ENCODE measurements around the gene GAS2. TPM values are rescaled to one million over a fixed set of nuclear protein-coding genes. Genes with fewer than 3 reads are reported as not detected.

GAS2 gene
- total and polyA plus RNA-seq, 9 of the 15 experiments (the other 6 are each of a cell fraction or from before 2014, with no cell fraction given): 0.77 to 1.9 (median 1.1) TPM

GRCh38 chr11:22829231-22830081 is 163.0 kb downstream of the GAS2 start, which contains the start of gene SVIP (continued):
- TF ChIP-seq MYBL2 (IDR thresholded peaks at IDR 0.05; ENCODE audit: low read depth) (no peak), MYBL2 (CRISPR knock-in tag; IDR thresholded peaks at IDR 0.05; ENCODE audit: borderline replicate concordance) (no peak), USF2 (CRISPR knock-in tag; IDR thresholded peaks at IDR 0.05) (no peak), FOXM1 (IDR thresholded peaks at IDR 0.05; ENCODE audit: low read depth) (no peak), FOXM1 (CRISPR knock-in tag; IDR thresholded peaks at IDR 0.05; ENCODE audit: low read depth) (0 out of 2 replicates have a peak, but pooled peaks have one; percentile 68), TCF15 (CRISPR knock-in tag; IDR thresholded peaks at IDR 0.05) (no peak), KAT2B (IDR thresholded peaks at IDR 0.05; ENCODE audit: low read depth, low read length) (no peak), MAZ (CRISPR knock-in tag; conservative IDR thresholded peaks at IDR 0.05 in 1 of 2, IDR thresholded peaks at IDR 0.05 in 1 of 2) (peak; percentile 69 to 92; a peak in 3 of 4 replicates), ZNF12 (CRISPR knock-in tag; IDR thresholded peaks at IDR 0.05) (0 out of 2 replicates have a peak, but pooled peaks have one; percentile 31), CREB1 (IDR thresholded peaks at IDR 0.05) (peak; percentile 74), CREB1 (CRISPR knock-in tag; IDR thresholded peaks at IDR 0.05) (peak; percentile 21; the same call in 1 of the 2 replicates), TGIF2 (CRISPR knock-in tag; IDR thresholded peaks at IDR 0.05) (no peak), STAT5B (CRISPR knock-in tag; IDR thresholded peaks at IDR 0.05) (no peak), ZBTB1 (CRISPR knock-in tag; IDR thresholded peaks at IDR 0.05; ENCODE audit: borderline replicate concordance, low read depth) (peak; percentile 47; the same call in 1 of the 2 replicates), GABPB1 (CRISPR knock-in tag; IDR thresholded peaks at IDR 0.05) (no peak; the same call in 1 of the 2 replicates), JUN (IDR thresholded peaks at IDR 0.05; ENCODE audit: borderline replicate concordance, low read depth, low read length) (no peak), JUN (CRISPR knock-in tag; IDR thresholded peaks at IDR 0.05; ENCODE audit: borderline replicate concordance) (no peak), L3MBTL2 (IDR thresholded peaks at IDR 0.05) (peak; percentile 68; the same call in 1 of the 2 replicates), KLF6 (CRISPR knock-in tag; IDR thresholded peaks at IDR 0.05; ENCODE audit: borderline replicate concordance) (no peak), ZNF316 (IDR thresholded peaks at IDR 0.05) (no peak), ZNF24 (IDR thresholded peaks at IDR 0.05) (0 out of 2 replicates have a peak, but pooled peaks have one; percentile 19), PPARD (CRISPR knock-in tag; IDR thresholded peaks at IDR 0.05) (no peak), E2F1 (CRISPR knock-in tag; IDR thresholded peaks at IDR 0.05) (peak; percentile 56; the same call in 1 of the 2 replicates), ELK3 (CRISPR knock-in tag; IDR thresholded peaks at IDR 0.05) (no peak), MECOM (CRISPR knock-in tag; IDR thresholded peaks at IDR 0.05) (no peak), LCOR (CRISPR knock-in tag; IDR thresholded peaks at IDR 0.05) (no peak; the same call in 1 of the 2 replicates), PHTF2 (CRISPR knock-in tag; IDR thresholded peaks at IDR 0.05) (no peak)

Measured in K562 (cell line).